ENCODE measurements around the gene CD4. TPM values are rescaled to one million over a fixed set of nuclear protein-coding genes. Genes with fewer than 3 reads are reported as not detected.
A peak's percentile ranks its signal among the peaks of the same experiment; 100 is the strongest.

CD4 gene
- total and polyA plus RNA-seq, 4 donors: 11.3 to 16.6 (median 14.2) TPM

- Histone ChIP-seq H3K36me3 (ENCODE audit: control insufficient read depth, insufficient read depth, low read length) (peaks cover 48% of the 10 kb centered on the region), H3K9me3 (ENCODE audit: control insufficient read depth, insufficient read depth, low read length) (no peaks in the 10 kb centered on the region), H3K27ac (ENCODE audit: low read depth, low read length) (peak overlapping the region; percentile 81), H3K4me3 (ENCODE audit: low read depth, low read length) (peak overlapping the region; percentile 12), H3K4me1 (ENCODE audit: control insufficient read depth, insufficient read depth, low read length) (peaks cover 91% of the 10 kb centered on the region), H3K27me3 (ENCODE audit: control insufficient read depth, insufficient read depth, low read length) (no peaks in the 10 kb centered on the region)
- DNase-seq (ENCODE audit: low read depth in 4 of 6, low spot score in 6 of 6): peak in 5 of 6 donors; percentile 64 to 95 (median 76)
- WGBS (ENCODE audit: insufficient coverage): 8% methylated on average over 16 of the region's 19 CpGs
Measured at GRCh38 chr12:6825398-6826124, 36.2 kb downstream of the CD4 start.

DNA sequence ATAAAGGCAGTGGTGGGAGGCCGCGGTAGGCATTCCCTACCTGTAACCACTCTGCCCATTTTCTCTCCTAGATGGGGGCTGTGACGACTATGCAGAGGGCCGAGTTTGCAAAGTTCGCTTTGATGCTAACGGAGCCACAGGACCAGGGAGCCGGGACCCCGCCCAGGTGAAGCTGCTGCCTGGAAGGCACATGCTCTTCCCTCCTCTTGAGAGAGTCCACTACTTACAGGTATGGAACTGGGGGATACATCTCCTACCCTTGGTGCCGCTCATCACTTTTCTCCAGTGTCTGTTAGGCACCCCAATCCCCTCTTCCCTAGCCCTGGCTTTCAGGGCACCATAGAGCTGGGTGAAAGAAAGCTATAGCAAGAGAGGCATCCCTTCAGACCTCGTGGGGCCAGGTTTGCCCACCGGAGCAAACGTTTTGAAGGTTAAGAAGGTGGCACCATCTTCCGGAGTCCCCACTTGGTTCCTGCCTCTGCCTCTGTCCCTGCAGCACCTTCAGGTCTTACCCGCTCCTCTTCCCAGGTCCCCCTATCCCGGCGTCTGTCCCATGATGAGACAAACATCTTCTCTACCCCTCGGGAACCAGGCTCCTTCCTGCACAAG lies 36.9 kb downstream of the CD4 start:
- DNase-seq (ENCODE audit: low read depth in 4 of 6, low spot score in 6 of 6): no peak
- WGBS (ENCODE audit: insufficient coverage): 77% methylated on average over 14 of the region's 17 CpGs
- Histone ChIP-seq H3K36me3 (ENCODE audit: control insufficient read depth, insufficient read depth, low read length) (peaks cover 54% of the 10 kb centered on the region), H3K27ac (ENCODE audit: low read depth, low read length) (no peak overlapping the region), H3K27me3 (ENCODE audit: control insufficient read depth, insufficient read depth, low read length) (no peaks in the 10 kb centered on the region), H3K4me1 (ENCODE audit: control insufficient read depth, insufficient read depth, low read length) (peaks cover 85% of the 10 kb centered on the region), H3K9me3 (ENCODE audit: control insufficient read depth, insufficient read depth, low read length) (no peaks in the 10 kb centered on the region), H3K4me3 (ENCODE audit: low read depth, low read length) (no peak overlapping the region)

DNA sequence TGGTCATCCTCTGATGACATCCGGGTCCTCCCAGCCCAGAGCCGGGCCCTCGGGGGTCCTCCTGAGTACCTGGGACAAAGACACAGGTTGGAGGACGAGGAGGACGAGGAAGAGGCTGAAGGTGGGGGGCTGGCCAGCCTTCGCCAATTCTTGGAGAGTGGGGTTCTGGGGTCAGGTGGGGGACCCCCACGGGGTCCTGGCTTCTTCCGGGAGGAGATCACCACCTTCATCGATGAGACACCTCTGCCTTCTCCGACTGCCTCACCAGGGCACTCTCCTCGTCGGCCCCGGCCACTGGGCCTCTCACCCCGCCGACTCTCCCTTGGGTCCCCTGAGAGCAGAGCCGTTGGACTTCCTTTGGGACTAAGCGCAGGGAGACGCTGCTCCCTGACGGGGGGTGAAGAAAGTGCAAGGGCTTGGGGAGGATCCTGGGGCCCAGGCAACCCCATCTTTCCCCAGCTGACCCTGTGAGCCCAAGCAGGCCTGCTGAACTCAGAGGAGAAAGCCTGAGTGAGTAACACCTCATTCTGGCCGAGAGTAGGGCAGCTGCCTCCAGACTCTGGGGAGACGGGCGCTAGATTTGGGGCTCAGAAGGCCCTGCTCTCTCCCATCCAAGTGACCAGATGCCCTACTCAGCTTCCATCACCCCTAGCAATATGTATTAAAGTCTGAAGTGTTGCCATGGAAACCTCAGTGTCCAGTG lies 37.6 kb downstream of the CD4 start:
- no peaks in the 10 kb centered on the region for H3K9me3 ChIP-seq (ENCODE audit: control insufficient read depth, insufficient read depth, low read length)
- 84% methylated on average over 19 of the region's 22 CpGs for WGBS (ENCODE audit: insufficient coverage)
- peaks cover 60% of the 10 kb centered on the region for H3K36me3 ChIP-seq (ENCODE audit: control insufficient read depth, insufficient read depth, low read length)
- H3K4me3 ChIP-seq (ENCODE audit: low read depth, low read length): no peak overlapping the region
- DNase-seq (ENCODE audit: low read depth in 4 of 6, low spot score in 6 of 6): no peak
- H3K27ac ChIP-seq (ENCODE audit: low read depth, low read length): peak overlapping the region; percentile 63
- peaks cover 81% of the 10 kb centered on the region for H3K4me1 ChIP-seq (ENCODE audit: control insufficient read depth, insufficient read depth, low read length)
- H3K27me3 ChIP-seq (ENCODE audit: control insufficient read depth, insufficient read depth, low read length): no peaks in the 10 kb centered on the region

GRCh38 chr12:6827437-6827911 lies 38.1 kb downstream of the CD4 start:
- Histone ChIP-seq H3K4me3 (ENCODE audit: low read depth, low read length) (no peak overlapping the region), H3K9me3 (ENCODE audit: control insufficient read depth, insufficient read depth, low read length) (no peaks in the 10 kb centered on the region), H3K36me3 (ENCODE audit: control insufficient read depth, insufficient read depth, low read length) (peaks cover 65% of the 10 kb centered on the region), H3K4me1 (ENCODE audit: control insufficient read depth, insufficient read depth, low read length) (peaks cover 75% of the 10 kb centered on the region), H3K27ac (ENCODE audit: low read depth, low read length) (peak overlapping the region; percentile 63), H3K27me3 (ENCODE audit: control insufficient read depth, insufficient read depth, low read length) (no peaks in the 10 kb centered on the region)
- DNase-seq (ENCODE audit: low read depth in 4 of 6, low spot score in 6 of 6): peak in 4 of 6 donors; percentile 51 to 96 (median 82)
- WGBS (ENCODE audit: insufficient coverage): 5% methylated on average over 3 of the region's 8 CpGs

DNA sequence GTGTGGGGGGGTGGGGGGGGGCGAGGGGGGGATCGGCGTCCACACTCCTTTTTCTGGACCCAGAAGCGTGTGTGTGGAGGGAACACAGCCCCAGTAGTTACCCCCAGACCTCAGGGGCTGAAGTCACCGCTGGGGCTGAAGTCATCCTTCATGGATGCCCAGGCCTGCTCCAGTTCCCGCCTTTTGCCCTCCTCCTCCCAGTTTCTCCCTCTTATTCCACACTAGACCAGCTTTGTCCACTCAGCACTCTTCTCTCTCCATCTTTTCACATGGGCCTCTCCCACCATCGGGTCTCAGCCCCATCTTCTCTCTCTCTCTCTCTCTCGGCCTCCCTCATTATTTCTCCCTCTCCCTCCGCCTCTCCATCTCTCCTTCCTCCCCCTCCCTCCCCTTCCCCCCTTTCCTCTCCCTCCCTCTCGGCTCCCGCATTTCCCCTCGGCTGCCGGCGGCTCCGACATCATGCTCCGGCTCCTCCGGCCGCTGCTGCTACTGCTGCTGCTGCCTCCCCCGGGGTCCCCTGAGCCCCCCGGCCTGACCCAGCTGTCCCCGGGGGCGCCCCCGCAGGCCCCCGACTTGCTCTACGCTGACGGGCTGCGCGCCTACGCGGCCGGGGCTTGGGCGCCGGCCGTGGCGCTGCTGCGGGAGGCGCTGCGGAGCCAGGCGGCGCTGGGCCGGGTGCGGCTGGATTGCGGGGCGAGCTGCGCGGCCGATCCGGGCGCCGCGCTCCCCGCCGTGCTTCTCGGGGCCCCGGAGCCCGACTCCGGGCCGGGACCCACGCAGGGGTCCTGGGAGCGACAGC lies 38.9 kb downstream of the CD4 start, which contains the start of gene P3H3:
Gene P3H3 (plus strand): TSS at position 426 of the 799 bp plus-strand sequence. CDS start 34 bp downstream, at position 460.
- Histone ChIP-seq H3K9me3 (ENCODE audit: control insufficient read depth, insufficient read depth, low read length) (no peaks in the 10 kb centered on the region), H3K4me1 (ENCODE audit: control insufficient read depth, insufficient read depth, low read length) (peaks cover 68% of the 10 kb centered on the region), H3K27me3 (ENCODE audit: control insufficient read depth, insufficient read depth, low read length) (no peaks in the 10 kb centered on the region), H3K4me3 (ENCODE audit: low read depth, low read length) (peak within 1 kb of the TSS; percentile 75), H3K27ac (ENCODE audit: low read depth, low read length) (peak within 1 kb of the TSS; percentile 84), H3K36me3 (ENCODE audit: control insufficient read depth, insufficient read depth, low read length) (peaks cover 65% of the 10 kb centered on the region)
- WGBS (ENCODE audit: insufficient coverage): under 1% methylated on average over 55 of the region's 60 CpGs
- DNase-seq (ENCODE audit: low read depth in 4 of 6, low spot score in 6 of 6): peak in 3 of 6 donors; percentile 42 to 92 (median 88)

DNA sequence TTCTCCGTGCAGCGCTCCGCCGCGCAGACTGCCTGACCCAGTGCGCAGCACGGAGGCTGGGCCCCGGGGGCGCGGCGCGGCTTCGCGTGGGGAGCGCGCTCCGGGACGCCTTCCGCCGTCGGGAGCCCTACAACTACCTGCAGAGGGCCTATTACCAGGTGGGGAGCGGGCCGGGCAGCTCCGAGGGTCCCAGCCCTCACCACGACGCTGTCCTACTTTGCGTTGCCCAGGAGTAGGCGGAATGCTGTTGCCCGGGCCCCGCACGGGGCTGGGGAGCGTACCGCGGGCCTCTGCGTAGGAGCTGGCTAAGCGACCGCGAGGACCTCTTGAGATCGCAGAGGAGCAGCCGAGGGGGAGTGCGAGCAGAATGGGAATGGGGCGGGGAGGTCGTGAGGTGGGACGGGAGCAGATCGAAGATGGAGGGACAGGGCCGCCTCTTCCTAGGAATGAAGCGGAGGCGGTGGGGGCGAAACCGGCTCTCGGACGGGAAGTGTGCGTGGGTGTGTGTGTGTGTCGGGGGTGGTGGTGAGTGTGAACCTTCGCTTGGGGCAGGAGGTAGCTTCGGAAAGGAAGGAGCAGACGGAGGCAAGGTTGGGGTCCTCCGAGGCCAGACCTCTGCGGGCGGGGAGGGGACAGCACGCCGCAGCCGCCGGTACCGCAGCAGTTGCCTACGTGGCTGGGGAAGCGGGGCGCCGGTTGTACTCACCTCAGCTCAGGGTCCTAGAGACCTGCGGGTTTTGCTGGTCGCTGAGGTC lies 39.6 kb downstream of the CD4 start:
- Histone ChIP-seq H3K27ac (ENCODE audit: low read depth, low read length) (peak overlapping the region; percentile 77), H3K4me1 (ENCODE audit: control insufficient read depth, insufficient read depth, low read length) (peaks cover 60% of the 10 kb centered on the region), H3K9me3 (ENCODE audit: control insufficient read depth, insufficient read depth, low read length) (no peaks in the 10 kb centered on the region), H3K27me3 (ENCODE audit: control insufficient read depth, insufficient read depth, low read length) (no peaks in the 10 kb centered on the region), H3K36me3 (ENCODE audit: control insufficient read depth, insufficient read depth, low read length) (peaks cover 66% of the 10 kb centered on the region), H3K4me3 (ENCODE audit: low read depth, low read length) (peak overlapping the region; percentile 75)
- under 1% methylated on average over 71 of the region's 71 CpGs for WGBS (ENCODE audit: insufficient coverage)
- DNase-seq (ENCODE audit: low read depth in 4 of 6, low spot score in 6 of 6): peak in 3 of 6 donors; percentile 27 to 89 (median 83)

GRCh38 chr12:6829536-6830220 lies 40.4 kb downstream of the CD4 start:
- no peaks in the 10 kb centered on the region for H3K27me3 ChIP-seq (ENCODE audit: control insufficient read depth, insufficient read depth, low read length)
- 26% methylated on average over 14 of the region's 19 CpGs for WGBS (ENCODE audit: insufficient coverage)
- peaks cover 64% of the 10 kb centered on the region for H3K36me3 ChIP-seq (ENCODE audit: control insufficient read depth, insufficient read depth, low read length)
- H3K4me1 ChIP-seq (ENCODE audit: control insufficient read depth, insufficient read depth, low read length): peaks cover 53% of the 10 kb centered on the region
- H3K4me3 ChIP-seq (ENCODE audit: low read depth, low read length): peak overlapping the region; percentile 75
- DNase-seq (ENCODE audit: low read depth in 4 of 6, low spot score in 6 of 6): no peak
- H3K9me3 ChIP-seq (ENCODE audit: control insufficient read depth, insufficient read depth, low read length): no peaks in the 10 kb centered on the region
- peak overlapping the region; percentile 77 for H3K27ac ChIP-seq (ENCODE audit: low read depth, low read length)

DNA sequence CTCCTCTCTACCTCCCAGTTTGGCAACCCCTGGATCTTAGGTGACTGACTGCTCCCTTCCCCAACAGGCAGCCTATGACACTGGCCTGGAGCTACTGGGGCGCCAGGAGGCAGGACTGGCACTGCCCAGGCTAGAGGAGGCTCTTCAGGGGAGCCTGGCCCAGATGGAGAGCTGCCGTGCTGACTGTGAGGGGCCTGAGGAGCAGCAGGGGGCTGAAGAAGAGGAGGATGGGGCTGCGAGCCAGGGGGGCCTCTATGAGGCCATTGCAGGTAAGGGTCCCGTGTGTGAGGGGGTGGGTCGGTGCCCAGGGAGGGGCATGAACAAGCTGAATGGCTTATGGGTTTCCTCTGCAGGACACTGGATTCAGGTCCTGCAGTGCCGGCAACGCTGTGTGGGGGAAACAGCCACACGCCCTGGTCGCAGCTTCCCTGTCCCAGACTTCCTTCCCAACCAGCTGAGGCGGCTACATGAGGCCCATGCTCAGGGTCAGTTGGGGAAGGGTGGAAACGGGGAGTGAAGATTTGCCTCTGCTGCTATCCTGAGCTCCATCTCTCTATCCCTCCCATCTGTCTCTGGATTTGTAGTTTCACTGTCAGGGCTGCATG lies 41.1 kb downstream of the CD4 start:
- peaks cover 58% of the 10 kb centered on the region for H3K36me3 ChIP-seq (ENCODE audit: control insufficient read depth, insufficient read depth, low read length)
- H3K27me3 ChIP-seq (ENCODE audit: control insufficient read depth, insufficient read depth, low read length): no peaks in the 10 kb centered on the region
- WGBS (ENCODE audit: insufficient coverage): 93% methylated on average over 9 of the region's 11 CpGs
- no peak overlapping the region for H3K27ac ChIP-seq (ENCODE audit: low read depth, low read length)
- no peak for DNase-seq (ENCODE audit: low read depth in 4 of 6, low spot score in 6 of 6)
- peaks cover 46% of the 10 kb centered on the region for H3K4me1 ChIP-seq (ENCODE audit: control insufficient read depth, insufficient read depth, low read length)
- H3K9me3 ChIP-seq (ENCODE audit: control insufficient read depth, insufficient read depth, low read length): no peaks in the 10 kb centered on the region
- H3K4me3 ChIP-seq (ENCODE audit: low read depth, low read length): no peak overlapping the region
